SIG-M5 treated with dmso at 0.1 percent for 504 hours (cell line): ENCODE data around the gene LINGO1.

Experiments used
- DNase-seq: peaks from one replicate; lab custom pipeline; 2025; ENCODE audit not compliant: unreplicated experiment; lab: John Stamatoyannopoulos, UW

LINGO1 gene

GRCh38 chr15:77633134-77633912 is 611 bp upstream of the LINGO1 start:
- DNase-seq, result peak; percentile 71

- DNase-seq, result no peak
These were observed 773 bp downstream of the LINGO1 start for GRCh38 chr15:77631745-77632533.

- DNase-seq, result no peak
These were observed 1.6 kb downstream of the LINGO1 start for GRCh38 chr15:77630956-77631744.

- DNase-seq, result no peak
These were observed 2.7 kb downstream of the LINGO1 start for GRCh38 chr15:77630056-77630455.

- no peak for DNase-seq
These were observed 3.4 kb downstream of the LINGO1 start for GRCh38 chr15:77629070-77630030.

GRCh38 chr15:77628010-77628409 is 4.7 kb downstream of the LINGO1 start:
- DNase-seq, result no peak

GRCh38 chr15:77627581-77627980 is 5.1 kb downstream of the LINGO1 start:
- no peak for DNase-seq

GRCh38 chr15:77627067-77627466 is 5.6 kb downstream of the LINGO1 start:
- no peak for DNase-seq

- no peak for DNase-seq
These were observed 6.7 kb downstream of the LINGO1 start for GRCh38 chr15:77626002-77626401.

GRCh38 chr15:77625376-77625775 is 7.3 kb downstream of the LINGO1 start:
- no peak for DNase-seq

- no peak for DNase-seq
These were observed 7.8 kb downstream of the LINGO1 start for GRCh38 chr15:77624868-77625267.

GRCh38 chr15:77623755-77624524 is 8.8 kb downstream of the LINGO1 start:
- DNase-seq, result no peak

- DNase-seq, result no peak
These were observed 9.6 kb downstream of the LINGO1 start for GRCh38 chr15:77622934-77623754.

- DNase-seq, result no peak
These were observed 10.3 kb downstream of the LINGO1 start for GRCh38 chr15:77622209-77622933.

- DNase-seq, result no peak
These were observed 10.9 kb downstream of the LINGO1 start for GRCh38 chr15:77621847-77622208.

GRCh38 chr15:77620960-77621647 is 11.6 kb downstream of the LINGO1 start:
- no peak for DNase-seq

GRCh38 chr15:77620297-77620696 is 12.4 kb downstream of the LINGO1 start:
- no peak for DNase-seq

GRCh38 chr15:77619883-77620282 is 12.8 kb downstream of the LINGO1 start:
- no peak for DNase-seq
